Sigmoid colon (tissue), 7 donors: ENCODE results near the gene HDAC11. TPM values are rescaled to one million over a fixed set of nuclear protein-coding genes. Genes with fewer than 3 reads are reported as not detected.
A peak's percentile ranks its signal among the peaks of the same experiment; 100 is the strongest.
"Not testable (repeated sequence)": the region's sequence is repeated elsewhere in the genome, so short reads cannot be mapped to it uniquely, and the experiment has no call there.

Source experiments
- DNase-seq: peaks from one replicate; pipeline ENCODE4 v3.0.0-alpha.2; 2019
- H3K27ac ChIP-seq, 4 donors: fragments of 200-600 bp; sonication (generic); one replicate each; pipeline ENCODE4 v1.5.1; 2016 to 2019; ENCODE audit warnings: mild to moderate bottlenecking in 1 of 4
- H3K27me3 ChIP-seq, 3 donors: fragments of 200-600 bp; sonication (generic); one replicate each; pipeline ENCODE4 v1.5.1; 2019; ENCODE audit warnings: mild to moderate bottlenecking in 1 of 3
- H3K36me3 ChIP-seq, 4 donors: fragments of 200-600 bp; sonication (generic); one replicate each; pipeline ENCODE4 v1.5.1; 2016 to 2019
- H3K4me1 ChIP-seq, 4 donors: fragments of 200-600 bp; sonication (generic); one replicate each; pipeline ENCODE4 v1.5.1; 2017 to 2019
- H3K4me3 ChIP-seq, 4 donors: fragments of 200-600 bp; sonication (generic); one replicate each; pipeline ENCODE4 v1.5.1; 2017 to 2019; ENCODE audit warnings: mild to moderate bottlenecking in 2 of 4, moderate library complexity in 1 of 4
- H3K9me3 ChIP-seq, 4 donors: fragments of 200-600 bp in 3 of 4; sonication (generic) in 3 of 4; one replicate each; pipeline versions ENCODE4 v1.5.1 to v1.6.1; 2013 to 2019
- CTCF ChIP-seq, 4 experiments: fragments of 450-650 bp in 3 of 4; fragments of 200-600 bp in 1 of 4; IDR thresholded peaks; one replicate each; pipeline ENCODE4 v1.5.1; 2016 to 2019; ENCODE audit warnings: antibody characterized with exemption in 4 of 4, mild to moderate bottlenecking in 3 of 4, moderate library complexity in 2 of 4
- EP300 ChIP-seq, 4 donors: sonication (generic); formaldehyde crosslinking; IDR thresholded peaks; one replicate each; pipeline ENCODE4 v1.6.1; 2017; ENCODE audit warnings: antibody characterized with exemption in 4 of 4
- POLR2A ChIP-seq, 2 donors: fragments of 450-650 bp; IDR thresholded peaks; one replicate each; pipeline ENCODE4 v1.6.1; 2016; ENCODE audit warnings: antibody characterized with exemption in 2 of 2, mild to moderate bottlenecking in 2 of 2, moderate library complexity in 2 of 2
- POLR2AphosphoS5 ChIP-seq, 4 donors: sonication (generic); formaldehyde crosslinking; IDR thresholded peaks; one replicate each; pipeline ENCODE4 v1.6.1; 2017; ENCODE audit warnings: antibody characterized with exemption in 4 of 4
- WGBS, 2 donors: extraction: QIAGEN DNeasy Blood & Tissue Kit; methylation state at CpG; one replicate each; pipeline ENCODE4 v1.1.7; 2013; 5-methylcytosine and 5-hydroxymethylcytosine counted together
- intact Hi-C: fragments of 100-400 bp; cut with DNase I; formaldehyde crosslinking; loops from one replicate; pipeline ENCODE4 v1.15.1; 2023
- polyA plus RNA-seq, 3 donors: library from polyadenylated mRNA; stranded (reverse); fragments of 200-250 nt; gene quantifications; one replicate each; pipeline ENCODE4 v1.2.3, GENCODE V29; 2013
- total RNA-seq, 4 donors: library from RNA; depleted of rRNA; stranded (reverse); fragments of >200 nt; gene quantifications; one replicate each; pipeline ENCODE4 v1.1.0, GENCODE V29; 2016
- donor health status: healthy with polysubstance abuse.
- donor health status: Bipolar disorder and iron deficiency.
- donor health status: healthy.

HDAC11 gene
- total and polyA plus RNA-seq, 7 donors, result 15.5 to 30.3 (median 17.2) TPM

DNA sequence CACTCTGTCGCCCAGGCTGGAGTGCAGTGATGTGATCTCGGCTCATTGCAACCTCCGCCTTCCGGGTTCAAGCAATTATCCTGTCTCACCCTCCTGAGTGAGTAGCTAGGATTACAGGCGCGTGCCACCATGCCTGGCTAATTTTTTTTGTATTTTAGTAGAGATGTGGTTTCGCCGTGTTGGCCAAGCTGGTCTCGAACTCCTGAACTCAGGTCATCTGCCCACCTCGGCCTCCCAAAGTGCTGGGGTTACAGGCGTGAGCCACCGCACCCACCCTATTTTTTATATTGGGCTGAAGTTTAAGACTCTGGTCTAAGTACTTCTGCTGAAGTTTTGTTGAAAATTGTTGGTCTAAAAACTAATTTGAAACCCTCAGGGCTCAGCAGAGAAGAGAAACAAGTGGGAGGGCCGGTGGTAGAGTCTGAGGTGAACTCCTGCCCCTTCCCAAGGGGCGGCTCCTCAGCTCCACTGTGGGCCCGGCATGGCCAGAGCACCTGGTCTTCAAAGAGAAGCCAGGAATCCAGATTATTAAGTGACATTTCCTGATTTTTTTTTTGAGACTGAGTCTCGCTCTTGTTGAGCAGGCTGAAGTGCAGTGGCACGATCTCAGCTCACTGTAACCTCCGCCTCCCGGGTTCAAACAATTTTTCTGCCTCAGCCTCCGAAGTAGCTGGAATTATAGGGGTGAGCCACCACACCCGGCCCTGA is 4.0 kb downstream of the HDAC11 start:
- intact Hi-C loops, result no loop called here
- Histone ChIP-seq H3K9me3 (no peaks in the 10 kb centered on the region), H3K27ac (peak overlapping the region in 1 of 4 donors; percentile 19), H3K4me1 (peaks cover 0 to 27% (median 23%) of the 10 kb centered on the region in 4 donors), H3K36me3 (peaks cover 0 to 16% (median 0%) of the 10 kb centered on the region in 4 donors), H3K27me3 (no peaks in the 10 kb centered on the region), H3K4me3 (no peak overlapping the region)
- peak; percentile 36 for DNase-seq
- WGBS, 2 donors, result 62 to 88% methylated on average over 21 of the region's 21 CpGs
- TF ChIP-seq POLR2AphosphoS5 (IDR thresholded peaks at IDR 0.05) (no peak), CTCF (IDR thresholded peaks at IDR 0.05) (no peak), POLR2A (IDR thresholded peaks at IDR 0.05) (no peak), EP300 (IDR thresholded peaks at IDR 0.05) (no peak)

- H3K36me3 ChIP-seq, result peaks cover 0 to 23% (median under 1%) of the 10 kb centered on the region in 4 donors
- WGBS, 2 donors, result 21 to 37% methylated on average over 7 of the region's 7 CpGs
- no peak overlapping the region for H3K4me3 ChIP-seq
- H3K9me3 ChIP-seq, result peaks cover 0 to 3% (median 0%) of the 10 kb centered on the region in 4 donors
- intact Hi-C loops, result no loop called here
- H3K27me3 ChIP-seq, result no peaks in the 10 kb centered on the region
- H3K4me1 ChIP-seq, result peaks cover 0 to 25% (median 21%) of the 10 kb centered on the region in 4 donors
- DNase-seq, result peak; percentile 84
- TF ChIP-seq CTCF (IDR thresholded peaks at IDR 0.05) (no peak), POLR2AphosphoS5 (IDR thresholded peaks at IDR 0.05) (no peak), POLR2A (IDR thresholded peaks at IDR 0.05) (no peak), EP300 (IDR thresholded peaks at IDR 0.05) (no peak)
- H3K27ac ChIP-seq, result peak overlapping the region in 3 of 4 donors; percentile 19 to 52 (median 40)
Observed at GRCh38 chr3:13484851-13485590, 4.9 kb downstream of the HDAC11 start.

GRCh38 chr3:13485630-13486562 is 5.8 kb downstream of the HDAC11 start:
- H3K4me3 ChIP-seq, H3K9me3 ChIP-seq, H3K27me3 ChIP-seq, intact Hi-C loops: not testable (repeated sequence)
- Histone ChIP-seq H3K4me1 (peaks cover 0 to 20% (median 17%) of the 10 kb centered on the region in 4 donors), H3K27ac (peak overlapping the region in 3 of 4 donors; percentile 19 to 52 (median 40)), H3K36me3 (peaks cover 0 to 27% (median 2%) of the 10 kb centered on the region in 4 donors)
- 52 to 74% methylated on average over 9 of the region's 9 CpGs for WGBS, 2 donors
- DNase-seq, result peak; percentile 44

- Histone ChIP-seq H3K27me3 (no peaks in the 10 kb centered on the region), H3K27ac (no peak overlapping the region), H3K36me3 (peaks cover 0 to 27% (median 2%) of the 10 kb centered on the region in 4 donors), H3K4me3 (no peak overlapping the region), H3K4me1 (peaks cover 0 to 12% (median 11%) of the 10 kb centered on the region in 4 donors), H3K9me3 (peaks cover 0 to 3% (median 0%) of the 10 kb centered on the region in 4 donors)
- intact Hi-C loops, result no loop called here
- no peak for DNase-seq
- WGBS, 2 donors, result 73 to 75% methylated on average over 4 of the region's 4 CpGs
- TF ChIP-seq POLR2A (IDR thresholded peaks at IDR 0.05) (no peak), EP300 (IDR thresholded peaks at IDR 0.05) (no peak), CTCF (IDR thresholded peaks at IDR 0.05) (no peak), POLR2AphosphoS5 (IDR thresholded peaks at IDR 0.05) (no peak)
Observed at GRCh38 chr3:13487403-13487802, 7.3 kb downstream of the HDAC11 start.
